ENCODE results near the gene LELP1. TPM values are rescaled to one million over a fixed set of nuclear protein-coding genes. Genes with fewer than 3 reads are reported as not detected.

Gene LELP1
- total and polyA plus RNA-seq, 9 of the 15 experiments (the other 6 are each of a cell fraction or from before 2014, with no cell fraction given), result not detected

- 2% methylated on average over 4 of the region's 4 CpGs for WGBS (ENCODE audit: insufficient coverage, low coverage, missing lambda C conversion rate)
- intact Hi-C loops (cut with micrococcal nuclease), result loop anchor here (10.0 kb wide), 1 partner anchor 540 kb away; no protein-coding TSS in a partner anchor
- peaks cover 0 to 8% of the 10 kb centered on the region in 2 experiments; a peak in 2 of 5 replicates for H3K27me3 ChIP-seq (ENCODE audit: control insufficient read depth in 2 of 2, insufficient read depth in 2 of 2, low read length in 2 of 2)
- no peak overlapping the region for H3K4me3 ChIP-seq
- DNase-seq (ENCODE audit: extremely low read depth in 1 of 4, low spot score in 3 of 4) (no peak), ATAC-seq (no peak), FAIRE-seq (no peak)
- BruUV-seq (replicated peaks), result no TSS peak
- no peak overlapping the region for H3K27ac ChIP-seq (ENCODE audit: extremely low read depth, low read depth, low read length)
- ChIA-PET CTCF (ENCODE audit: low intra/inter-chr PET ratio) (no interaction called here), POLR2A (no interaction called here)
- TF ChIP-seq CUX1 (CRISPR knock-in tag; IDR thresholded peaks at IDR 0.05), result no peak
- no peak for TF ChIP-seq NR2C2 (CRISPR knock-in tag; IDR thresholded peaks at IDR 0.05)
- no peak for TF ChIP-seq NR2C2 (tag; IDR thresholded peaks at IDR 0.05)
- no peaks in the 10 kb centered on the region for H3K9me3 ChIP-seq (replicated peaks; ENCODE audit: control insufficient read depth, insufficient read depth, low read depth, low read length)
- H3K79me2 ChIP-seq (ENCODE audit: control insufficient read depth, insufficient read depth, low read length), result no peaks in the 10 kb centered on the region
- no peak overlapping the region for H2AFZ ChIP-seq (ENCODE audit: low read depth, low read length)
- no peaks in the 10 kb centered on the region for H3K36me3 ChIP-seq (ENCODE audit: control insufficient read depth, insufficient read depth, low read length)
- in situ Hi-C loops (cut with MboI), result loop anchor here (10.0 to 25.0 kb wide), 2 partner anchors 233 to 320 kb away; partner anchors contain the start of genes SMCP and SPRR4
- H3K4me1 ChIP-seq (replicated peaks in 1 of 2; ENCODE audit: control insufficient read depth in 2 of 2, insufficient read depth in 2 of 2, low read length in 2 of 2), result no peaks in the 10 kb centered on the region
- no peaks in the 10 kb centered on the region for H4K20me1 ChIP-seq (replicated peaks; ENCODE audit: control insufficient read depth, insufficient read depth, low read length)
- H3K9ac ChIP-seq (ENCODE audit: insufficient read depth in 1 of 2, low read depth in 2 of 2, low read length in 2 of 2), result no peak overlapping the region
- no peaks in the 10 kb centered on the region for H3K9me1 ChIP-seq (ENCODE audit: control insufficient read depth, insufficient read depth, low read length)
- H3K4me2 ChIP-seq (ENCODE audit: insufficient read depth, low read length), result no peak overlapping the region
Observed at GRCh38 chr1:153195216-153195615, 8.0 kb upstream of the LELP1 start.
